ENCODE measurements around the gene CDK10.

CDK10 gene

GRCh38 chr16:89711601-89712273 lies 25.2 kb downstream of the CDK10 start:
- DNase-seq (ENCODE audit: low spot score) = peak; percentile 83

GRCh38 chr16:89712274-89712781 lies 25.8 kb downstream of the CDK10 start:
- no peak for DNase-seq (ENCODE audit: low spot score)

- no peak for DNase-seq (ENCODE audit: low spot score)
These were observed 30.0 kb downstream of the CDK10 start for GRCh38 chr16:89716493-89716892.

GRCh38 chr16:89716916-89717687 lies 30.6 kb downstream of the CDK10 start:
- DNase-seq (ENCODE audit: low spot score) = no peak

- no peak for DNase-seq (ENCODE audit: low spot score)
These were observed 31.4 kb downstream of the CDK10 start for GRCh38 chr16:89717688-89718505.

GRCh38 chr16:89720551-89720812 lies 34.0 kb downstream of the CDK10 start:
- DNase-seq (ENCODE audit: low spot score) = peak; percentile 87

GRCh38 chr16:89720813-89721545 lies 34.5 kb downstream of the CDK10 start, which contains the start of the genes VPS9D1 and ZNF276:
TSS of gene VPS9D1 (minus strand) at chr16:89720898. CDS start at chr16:89720861, 37 bp downstream.
TSS of gene ZNF276 (plus strand) at chr16:89721537. CDS start at chr16:89721641, 104 bp downstream.
- DNase-seq (ENCODE audit: low spot score) = peak; percentile 89

GRCh38 chr16:89721546-89722391 lies 35.3 kb downstream of the CDK10 start:
- DNase-seq (ENCODE audit: low spot score) = peak; percentile 65

- no peak for DNase-seq (ENCODE audit: low spot score)
These were observed 36.1 kb downstream of the CDK10 start for GRCh38 chr16:89722392-89723278.

- no peak for DNase-seq (ENCODE audit: low spot score)
These were observed 37.1 kb downstream of the CDK10 start for GRCh38 chr16:89723279-89724250.

GRCh38 chr16:89727406-89728120 lies 41.1 kb downstream of the CDK10 start:
- peak; percentile 69 for DNase-seq (ENCODE audit: low spot score)

GRCh38 chr16:89729293-89729692 lies 42.8 kb downstream of the CDK10 start:
- no peak for DNase-seq (ENCODE audit: low spot score)

GRCh38 chr16:89729863-89730593 lies 43.5 kb downstream of the CDK10 start:
- no peak for DNase-seq (ENCODE audit: low spot score)

- no peak for DNase-seq (ENCODE audit: low spot score)
These were observed 44.2 kb downstream of the CDK10 start for GRCh38 chr16:89730610-89731234.

GRCh38 chr16:89732142-89732917 lies 45.8 kb downstream of the CDK10 start:
- DNase-seq (ENCODE audit: low spot score) = no peak

GRCh38 chr16:89732918-89733242 lies 46.4 kb downstream of the CDK10 start:
- DNase-seq (ENCODE audit: low spot score) = no peak

All from ecto neural progenitor cell (in vitro differentiated cells).